HG03460 (cell line): ENCODE results near the gene BCL11A.
"Not testable (repeated sequence)": the region's sequence is repeated elsewhere in the genome, so short reads cannot be mapped to it uniquely, and the experiment has no call there.

ENCODE experiments used
- ATAC-seq: cut with Tn5 transposase; IDR thresholded peaks from one replicate; pipeline ENCODE4 v1.9.1; 2021; ENCODE audit not compliant: unreplicated experiment

The BCL11A gene

DNA sequence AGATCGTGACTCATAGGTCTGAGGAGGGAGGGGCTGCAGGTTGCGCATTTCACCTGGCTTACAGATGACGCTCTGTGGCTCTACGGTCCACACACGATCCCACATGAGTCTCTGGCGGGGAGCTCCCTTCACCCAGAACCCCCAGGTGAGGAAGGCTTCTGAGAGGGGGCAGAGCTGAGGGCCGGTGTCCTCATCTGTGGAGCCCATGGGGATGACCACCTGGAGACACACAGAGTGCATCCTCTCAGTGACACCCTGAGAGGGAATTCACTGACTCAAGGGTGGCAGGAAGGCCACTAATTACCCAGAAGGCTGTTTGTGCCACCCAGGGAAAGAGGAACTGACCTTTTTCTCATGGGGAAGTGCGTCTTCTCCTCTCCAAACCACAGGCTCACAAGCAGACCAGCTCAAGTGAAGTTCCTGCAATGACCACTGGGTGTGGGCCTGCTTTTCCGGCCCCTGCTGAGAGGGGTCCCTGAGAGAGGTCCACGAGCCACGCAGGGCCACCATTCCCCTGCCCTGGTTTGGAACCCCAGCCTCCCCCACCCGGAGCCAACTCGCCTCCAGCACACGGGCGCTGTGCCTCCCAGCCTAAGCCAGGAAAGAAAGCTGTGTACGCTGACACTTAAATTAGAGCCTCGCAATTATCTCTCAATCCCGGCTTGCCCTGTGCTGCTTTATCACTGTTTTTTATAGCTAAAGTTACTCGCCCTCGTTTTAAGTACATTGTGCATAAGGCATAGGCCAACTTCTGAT is 114.1 kb downstream of the BCL11A start:
- ATAC-seq, result peak; percentile 96

GRCh38 chr2:60438653-60439052 is 114.8 kb downstream of the BCL11A start:
- ATAC-seq, result no peak

GRCh38 chr2:60438131-60438530 is 115.3 kb downstream of the BCL11A start:
- ATAC-seq, result no peak

DNA sequence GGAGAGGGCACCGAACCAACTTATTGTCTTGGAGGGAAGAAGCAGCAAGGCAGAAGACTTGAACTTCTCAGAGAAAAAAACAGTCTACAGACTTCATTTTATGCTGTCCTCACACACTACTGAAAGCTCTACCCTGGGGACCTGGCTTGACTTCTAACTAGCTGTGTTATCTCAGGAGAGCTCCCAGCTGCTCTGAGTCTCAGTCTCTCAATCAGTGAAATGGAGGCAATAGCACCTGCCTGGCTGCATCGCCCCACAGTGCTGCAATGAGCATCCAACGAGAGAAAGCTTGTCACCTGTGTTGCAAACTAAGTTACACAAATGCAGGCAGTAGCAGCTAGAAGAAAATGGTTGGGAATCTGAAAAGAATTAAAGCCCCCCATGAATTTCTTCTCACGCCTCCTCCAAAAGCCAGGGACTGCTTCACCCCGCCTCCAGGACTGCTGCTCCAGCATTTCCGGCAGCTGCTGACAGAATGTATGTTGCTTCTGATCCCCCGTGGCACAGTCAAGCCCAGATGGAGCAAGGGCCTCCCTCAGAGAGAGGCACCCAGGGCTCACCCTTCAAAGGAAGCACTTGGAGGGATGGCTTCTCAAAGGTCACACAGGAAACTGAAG is 116.3 kb downstream of the BCL11A start:
- ATAC-seq, result no peak

DNA sequence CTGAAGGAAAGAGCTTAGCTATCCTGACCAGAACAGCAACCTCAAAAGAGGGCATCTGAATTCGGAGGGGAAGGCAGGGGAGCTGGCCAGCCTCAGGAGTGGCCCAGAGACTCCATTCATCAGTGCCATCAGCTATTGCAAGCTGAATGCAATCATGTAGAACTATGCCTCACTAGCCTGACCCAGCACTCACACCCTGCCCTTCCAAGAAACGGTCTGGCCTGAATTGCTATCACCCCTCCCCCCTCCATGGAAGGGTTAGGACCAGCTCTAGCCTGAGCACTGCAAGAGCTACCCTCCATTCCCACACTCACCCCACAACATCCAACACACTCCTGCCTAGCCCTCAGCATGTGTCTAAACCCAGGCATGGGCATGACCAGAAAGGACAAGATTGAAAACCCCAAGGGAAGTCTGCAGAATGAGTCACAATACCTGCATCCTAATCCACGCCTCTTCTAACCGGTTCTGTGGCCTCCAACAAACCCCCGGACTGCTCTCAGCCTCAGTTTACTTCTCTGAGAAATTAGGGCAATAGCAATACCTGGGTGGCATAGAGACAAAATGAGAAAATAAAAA is 120.3 kb downstream of the BCL11A start:
- ATAC-seq, result no peak

DNA sequence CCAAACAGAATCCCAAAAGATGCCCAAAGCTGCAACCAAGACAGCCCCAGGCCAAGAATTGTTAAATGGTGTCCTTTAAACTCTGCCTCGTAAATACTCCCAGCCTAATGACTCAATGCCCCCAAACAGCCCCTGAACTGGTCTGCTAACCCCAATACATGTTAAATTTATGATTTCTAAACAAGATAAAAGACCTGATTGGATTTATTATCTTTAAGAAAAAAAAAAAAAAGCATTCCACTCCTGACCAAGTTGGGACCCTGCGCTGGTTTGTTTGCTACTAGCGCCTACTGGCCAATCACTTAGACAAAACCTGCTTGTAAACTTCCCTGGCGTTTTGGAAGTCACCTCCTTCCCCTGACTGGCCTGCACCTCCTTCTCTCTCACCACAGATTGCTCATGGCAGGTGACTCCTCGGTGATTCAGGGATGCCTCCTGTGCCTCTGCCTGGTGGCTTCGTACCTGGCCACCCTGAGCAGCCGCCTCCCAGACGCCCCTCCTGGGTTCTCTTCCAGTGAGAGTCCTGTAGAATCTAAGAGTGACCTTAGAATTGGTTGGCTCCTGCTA is 121.3 kb downstream of the BCL11A start:
- ATAC-seq, result no peak

DNA sequence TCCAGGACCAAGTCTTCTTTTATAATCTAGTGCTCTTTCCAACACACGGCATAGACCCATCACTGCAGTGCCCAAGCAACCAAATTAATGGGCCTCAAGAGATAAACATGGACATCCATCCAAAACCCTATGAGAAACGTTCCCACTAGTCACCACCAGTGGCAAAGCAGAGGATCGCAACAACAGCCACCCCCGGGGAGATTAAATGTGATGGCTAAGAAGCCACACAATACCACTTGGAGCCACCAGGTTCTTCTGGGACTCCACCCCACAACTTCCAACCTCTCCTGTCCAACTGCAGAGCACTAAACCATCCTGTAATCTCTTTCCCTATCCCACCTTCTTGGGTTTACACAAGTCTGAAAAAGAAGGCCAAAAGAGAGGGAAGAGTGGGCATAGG is 123.8 kb downstream of the BCL11A start:
- ATAC-seq, result no peak

DNA sequence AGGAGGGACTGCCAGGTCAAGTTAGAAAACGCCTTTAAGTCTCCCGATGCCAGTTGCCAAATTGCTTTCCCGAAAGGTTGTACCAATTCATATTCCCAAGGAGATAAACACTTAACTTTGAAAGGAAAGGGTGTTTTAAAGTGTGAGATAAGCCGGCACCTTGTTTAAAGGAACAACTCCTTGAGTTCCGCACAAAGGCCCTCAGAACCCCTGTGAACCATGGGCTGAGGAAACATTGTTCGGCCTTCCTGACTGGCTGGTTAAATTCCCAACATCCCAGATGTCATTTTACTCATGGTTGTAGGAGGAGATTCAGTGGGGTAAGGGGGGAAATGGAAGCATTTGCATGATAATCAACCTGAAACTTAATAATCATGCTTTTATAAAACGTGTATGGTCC is 126.6 kb downstream of the BCL11A start:
- ATAC-seq, result no peak

GRCh38 chr2:60426341-60426740 is 127.1 kb downstream of the BCL11A start:
- ATAC-seq, result no peak

DNA sequence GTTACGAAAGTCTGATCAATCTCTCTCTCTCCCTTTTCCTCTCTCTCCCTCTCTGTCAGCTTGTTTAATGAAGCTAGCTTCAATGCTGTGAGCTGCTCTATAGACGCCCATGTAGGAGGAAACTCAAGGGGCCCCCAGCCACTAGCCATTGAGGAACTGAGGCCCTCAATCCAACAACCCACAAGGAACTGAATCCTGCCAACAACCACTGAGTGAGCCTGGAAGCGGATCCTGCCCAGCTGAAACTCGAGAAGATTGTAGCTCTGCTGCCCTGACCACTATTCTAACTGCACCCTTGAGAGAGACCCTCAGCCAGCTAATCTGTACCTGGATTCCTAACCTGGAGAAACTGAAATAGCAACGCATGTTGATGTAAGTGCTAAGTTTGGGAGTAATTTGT is 129.2 kb downstream of the BCL11A start:
- no peak for ATAC-seq

DNA sequence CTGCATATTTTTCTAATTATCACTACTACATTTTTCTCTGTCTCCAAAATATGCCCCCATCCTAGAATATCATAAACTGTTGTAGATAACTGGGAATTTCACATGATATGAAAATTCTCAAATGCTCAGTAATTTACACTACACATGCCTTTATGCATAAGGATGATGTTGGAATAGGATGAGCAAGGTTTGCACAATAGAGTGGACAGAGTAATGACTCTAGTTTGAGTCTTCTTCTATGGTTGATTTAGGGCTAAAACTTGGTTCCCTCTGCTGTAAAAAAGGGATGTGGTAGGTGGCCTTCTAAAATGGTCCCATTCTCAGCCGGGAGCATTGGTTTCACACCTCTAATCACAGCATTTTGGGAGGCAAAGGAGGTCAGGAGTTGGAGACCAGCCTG is 129.9 kb downstream of the BCL11A start:
- no peak for ATAC-seq

DNA sequence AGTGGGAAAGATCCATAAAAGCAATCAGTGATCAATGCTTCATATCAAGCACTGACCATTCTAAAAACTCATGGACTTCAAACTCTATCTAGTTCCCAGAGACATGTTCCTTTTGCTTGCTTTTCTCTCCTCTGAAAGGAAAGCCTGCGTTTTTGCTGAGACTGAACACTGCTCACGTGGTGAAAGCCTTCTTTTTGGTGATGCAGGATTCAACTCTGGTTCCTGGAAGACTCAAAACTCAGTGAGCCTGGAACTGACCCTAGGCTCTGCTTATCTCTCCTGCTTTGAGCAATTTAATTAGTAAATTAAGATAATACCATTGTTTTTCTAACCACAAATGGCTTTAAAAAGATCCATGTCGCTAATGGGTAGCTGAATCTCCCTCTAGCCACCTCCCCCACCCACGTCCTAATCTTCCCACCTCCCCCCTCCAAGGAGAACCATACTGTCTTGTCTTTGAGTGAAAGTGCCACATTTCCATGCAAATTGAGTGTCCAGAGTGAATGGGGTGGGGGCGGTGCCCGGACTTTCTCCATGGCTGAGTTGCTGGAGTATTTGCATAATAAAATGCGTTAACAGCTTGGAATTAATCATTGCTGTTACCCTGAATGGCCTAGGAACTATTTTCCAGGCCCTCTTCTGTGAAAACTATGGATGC is 130.5 kb downstream of the BCL11A start:
- ATAC-seq, result no peak

DNA sequence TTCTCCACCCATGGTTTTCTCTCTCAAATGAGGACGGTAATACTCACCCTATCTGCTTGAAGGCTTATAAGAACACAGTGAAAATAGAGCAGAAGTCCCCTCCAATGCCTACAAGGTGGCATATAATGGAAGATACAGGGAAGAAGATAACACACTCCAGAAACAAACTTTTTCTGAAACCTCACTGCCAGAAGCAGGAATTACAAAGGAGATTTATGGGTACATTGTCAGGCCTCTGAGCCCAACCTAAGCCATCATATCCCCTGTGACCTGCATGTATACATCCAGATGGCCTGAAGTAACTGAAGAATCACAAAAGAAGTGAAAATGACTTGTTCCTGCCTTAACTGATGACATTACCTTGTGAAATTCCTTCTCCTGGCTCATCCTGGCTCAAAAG is 136.2 kb downstream of the BCL11A start:
- ATAC-seq, result not testable (repeated sequence)

- no peak for ATAC-seq
Measured at GRCh38 chr2:60416221-60417008, 137.0 kb downstream of the BCL11A start.

GRCh38 chr2:60415814-60416213 is 137.6 kb downstream of the BCL11A start:
- ATAC-seq, result no peak

- no peak for ATAC-seq
Measured at GRCh38 chr2:60414495-60415138, 138.8 kb downstream of the BCL11A start.

DNA sequence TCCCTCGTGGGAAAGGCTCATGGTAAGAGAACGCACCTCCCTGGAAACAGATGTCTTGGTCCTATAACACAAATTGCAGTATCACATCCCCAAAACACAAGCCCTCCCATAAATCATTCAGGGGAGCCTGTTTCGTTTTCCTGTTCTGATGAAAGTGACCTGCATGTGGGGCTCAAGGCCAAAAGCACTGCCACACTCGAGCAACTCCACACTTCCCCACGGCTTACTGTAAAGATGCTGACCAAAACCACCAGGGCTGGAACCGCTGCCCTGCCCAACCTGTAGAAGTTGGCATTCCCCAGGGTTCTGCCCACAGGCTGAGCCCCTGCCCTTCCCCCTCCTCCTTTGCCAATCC is 139.7 kb downstream of the BCL11A start:
- ATAC-seq, result peak; percentile 82

DNA sequence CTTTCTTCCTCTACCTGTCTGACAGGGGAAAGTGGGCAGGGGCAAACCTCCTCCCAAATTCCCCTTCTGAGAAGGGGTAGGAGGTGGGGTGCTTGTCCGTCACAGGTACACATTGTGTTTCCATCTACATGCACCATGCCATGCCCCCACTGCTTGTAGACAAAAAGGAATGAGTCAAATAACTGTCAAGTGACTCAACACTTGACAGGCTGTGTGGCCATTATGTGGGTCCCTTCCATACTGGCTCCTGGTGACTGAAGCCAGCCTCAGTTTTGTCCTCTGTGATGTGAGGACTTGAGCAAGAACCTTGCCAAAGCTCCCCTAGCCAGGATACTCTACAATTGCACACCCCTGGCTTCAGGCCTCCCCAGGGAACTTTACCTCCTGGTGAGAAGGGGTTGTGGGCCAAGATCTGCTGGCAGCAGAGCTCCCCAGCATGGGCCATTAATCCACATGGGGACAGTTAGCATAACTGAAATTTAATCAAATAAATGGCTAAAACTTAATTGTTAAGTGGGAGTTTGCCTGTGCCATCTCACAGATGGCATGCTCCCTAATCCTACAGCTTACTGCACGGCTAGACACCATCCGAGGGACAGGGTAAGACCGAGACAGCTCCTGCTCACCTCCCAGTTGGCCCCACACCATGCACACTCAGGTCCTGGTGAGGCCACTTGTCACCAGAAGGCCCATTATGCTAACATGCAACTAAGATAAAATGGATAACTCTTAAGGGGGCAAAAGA is 140.2 kb downstream of the BCL11A start:
- no peak for ATAC-seq

DNA sequence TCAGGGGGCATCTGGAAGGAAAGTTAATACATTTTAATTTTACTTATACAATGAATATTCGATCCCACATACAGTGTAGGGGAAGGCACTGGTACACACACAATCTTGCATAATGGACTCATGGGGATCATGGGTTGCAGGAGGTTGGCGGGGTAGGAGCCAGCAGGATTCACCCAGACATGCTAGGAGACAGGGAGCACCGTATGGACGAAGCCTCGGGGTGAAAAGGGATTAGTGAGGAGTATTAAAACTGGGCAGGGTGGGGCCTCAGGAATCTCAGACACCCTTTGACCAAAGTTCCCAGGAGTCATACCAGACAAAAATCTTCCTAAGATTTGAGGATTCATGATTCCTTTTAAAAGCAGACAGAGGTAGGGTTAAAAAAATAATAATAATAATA is 140.8 kb downstream of the BCL11A start:
- ATAC-seq, result no peak

DNA sequence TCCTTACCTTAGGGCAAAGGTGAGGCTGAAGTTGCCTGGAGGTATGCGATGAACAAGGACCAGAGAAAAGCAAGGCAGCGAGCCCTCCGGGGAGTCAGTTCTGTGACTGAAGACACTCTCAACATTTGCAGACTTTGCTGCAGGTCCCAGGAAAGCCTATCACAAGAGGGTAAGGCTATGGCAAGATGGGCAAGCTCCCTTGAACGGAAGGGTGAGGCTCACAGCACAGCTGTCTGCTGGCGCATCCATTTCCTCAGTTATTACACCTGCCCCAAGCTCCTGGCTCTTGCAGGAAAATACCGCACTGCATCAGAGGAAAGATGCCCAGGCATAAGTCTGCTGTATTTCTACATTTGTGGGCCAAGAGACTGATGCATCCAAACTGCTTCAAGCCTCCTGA is 141.4 kb downstream of the BCL11A start:
- ATAC-seq, result no peak
